Endothelial cell of umbilical vein (primary cell): ENCODE data around the gene PIM2. TPM values are rescaled to one million over a fixed set of nuclear protein-coding genes. Genes with fewer than 3 reads are reported as not detected.

Experiments used
- BruUV-seq: library from RNA; stranded (reverse); fragments of 400-500 nt; replicated peaks from 2 replicates; lab custom pipeline; 2021; lab: Mats Ljungman, UMichigan
- CTCF ChIA-PET: fragments of 300-600, 350-600 bp; sonication (Branson Sonifier 250); formaldehyde crosslinking; loops from one replicate; lab custom pipeline; 2021; ENCODE audit warnings: antibody characterized with exemption, inconsistent platforms; lab: Charles Lee
- POLR2A ChIA-PET: fragments of 300-600, 350-600 bp; sonication (Branson Sonifier 250); formaldehyde crosslinking; loops from one replicate; lab custom pipeline; 2021; ENCODE audit warnings: antibody characterized with exemption, inconsistent platforms; lab: Charles Lee
- DNase-seq: peaks from one replicate; pipeline ENCODE4 v3.0.0-alpha.2; 2011; ENCODE audit warnings: low read depth, low spot score
- FAIRE-seq: peaks from 2 replicates; lab custom pipeline; 2011; peaks lifted over from hg19 to GRCh38; lab: Jason Lieb, UNC
- H2AFZ ChIP-seq: 2 replicates; pipeline ENCODE4 v1.6.0; 2012; ENCODE audit warnings: low read depth, low read length, control low read depth, inconsistent platforms
- H3K27ac ChIP-seq: 2 replicates; pipeline ENCODE4 v1.5.1; 2011; ENCODE audit warnings: low read depth, mild to moderate bottlenecking, control low read depth, low read length, moderate library complexity; ENCODE audit not compliant: insufficient read depth
- H3K27me3 ChIP-seq, 2 experiments: 2 replicates each; pipeline versions ENCODE4 v1.6.0 to v1.6.1; 2011; ENCODE audit warnings: low read length in 2 of 2, mixed read lengths in 1 of 2; ENCODE audit not compliant: control insufficient read depth in 2 of 2, insufficient read depth in 2 of 2
- H3K36me3 ChIP-seq, 2 experiments: 2 replicates in 1 of 2; 3 replicates in 1 of 2; pipeline ENCODE4 v1.5.1; 2011; ENCODE audit warnings: low read length in 2 of 2, mild to moderate bottlenecking in 1 of 2, moderate library complexity in 1 of 2; ENCODE audit not compliant: control insufficient read depth in 2 of 2, insufficient read depth in 2 of 2; ENCODE audit errors: extremely low read depth in 1 of 2
- H3K4me1 ChIP-seq: 3 replicates; pipeline ENCODE4 v1.5.1; 2011; ENCODE audit warnings: mild to moderate bottlenecking, low read length; ENCODE audit not compliant: control insufficient read depth, insufficient read depth; ENCODE audit errors: extremely low read depth
- H3K4me2 ChIP-seq: 2 replicates; pipeline ENCODE4 v1.6.1; 2011; ENCODE audit warnings: low read length, control low read depth, mixed read lengths; ENCODE audit not compliant: insufficient read depth
- H3K4me3 ChIP-seq, 3 experiments: fragments of 200-600 bp in 1 of 3; sonication (generic), shearing (Covaris generic) in 1 of 3; replicated peaks in 1 of 3; 2 replicates each; pipeline ENCODE4 v1.5.1; 2011 to 2016; ENCODE audit warnings: control low read depth in 3 of 3, low read length in 3 of 3, mild to moderate bottlenecking in 2 of 3, inconsistent platforms in 1 of 3, low read depth in 1 of 3, moderate library complexity in 1 of 3; ENCODE audit not compliant: insufficient read depth in 1 of 3
- H3K79me2 ChIP-seq: 2 replicates; pipeline ENCODE4 v1.6.0; 2012; ENCODE audit warnings: low read length, inconsistent platforms; ENCODE audit not compliant: control insufficient read depth, insufficient read depth
- H3K9ac ChIP-seq: replicated peaks from 2 replicates; pipeline ENCODE3; 2011; ENCODE audit warnings: low read length, control low read depth; ENCODE audit not compliant: insufficient read depth; ENCODE audit errors: extremely low read depth
- H3K9me1 ChIP-seq: replicated peaks from 3 replicates; pipeline ENCODE4 v1.6.0; 2011; ENCODE audit warnings: mild to moderate bottlenecking, low read length; ENCODE audit not compliant: control insufficient read depth, insufficient read depth; ENCODE audit errors: extremely low read depth
- H3K9me3 ChIP-seq: replicated peaks from 2 replicates; pipeline ENCODE4 v1.5.1; 2012; ENCODE audit warnings: low read length, inconsistent platforms; ENCODE audit not compliant: control insufficient read depth, insufficient read depth
- H4K20me1 ChIP-seq: replicated peaks from 2 replicates; pipeline ENCODE3; 2011; ENCODE audit warnings: mild to moderate bottlenecking, low read length; ENCODE audit not compliant: control insufficient read depth, insufficient read depth; ENCODE audit errors: extremely low read depth
- CTCF ChIP-seq, 2 donors: IDR thresholded peaks; 1 replicate in 1 of 2; 2 replicates in 1 of 2; pipeline ENCODE4 v1.5.1; 2011; ENCODE audit warnings: low read length in 2 of 2, mild to moderate bottlenecking in 2 of 2, moderate library complexity in 2 of 2, control low read depth in 1 of 2, inconsistent platforms in 1 of 2, low read depth in 1 of 2; ENCODE audit not compliant: insufficient read depth in 1 of 2; ENCODE audit errors: extremely low read depth in 1 of 2
- FOS ChIP-seq: IDR thresholded peaks from 2 replicates; pipeline ENCODE4 v1.6.1; 2011; ENCODE audit warnings: mild to moderate bottlenecking, low read length, moderate library complexity, borderline replicate concordance; ENCODE audit not compliant: insufficient read depth
- JUN ChIP-seq: IDR thresholded peaks from 2 replicates; pipeline ENCODE4 v1.6.1; 2011; ENCODE audit warnings: borderline replicate concordance, low read depth; ENCODE audit not compliant: insufficient read length, insufficient read depth
- MAX ChIP-seq: IDR thresholded peaks from 2 replicates; pipeline ENCODE4 v1.6.1; 2011; ENCODE audit not compliant: insufficient read depth, insufficient read length
- dilution Hi-C: fragments of 300-500 bp; cut with MboI; formaldehyde crosslinking; loops from one replicate; pipeline ENCODE4 v1.15.0; 2019; ENCODE audit warnings: low sequenced_read_pairs; ENCODE audit not compliant: extremely low pct_ligation_motif_present
- intact Hi-C: fragments of 100-400 bp; cut with micrococcal nuclease; formaldehyde crosslinking; loops from one replicate; pipeline ENCODE4 v1.10.0; 2022
- polyA plus RNA-seq, 4 experiments: library from polyadenylated mRNA; depleted of rRNA in 3 of 4; stranded (reverse) in 3 of 4; unstranded in 1 of 4; fragments of >200 nt; gene quantifications; 2 replicates each; pipeline versions ENCODE4 v1.2.1 to v1.2.3, GENCODE V29; 2011 to 2012; ENCODE audit warnings: missing spikeins in 1 of 4
- total RNA-seq: library from RNA; stranded (reverse); gene quantifications from 2 replicates; pipeline ENCODE4 v1.2.3, GENCODE V29; 2021

PIM2 gene
- total and polyA plus RNA-seq, 2 donors (not counting 3 experiments of a cell fraction or from before 2014, with no cell fraction given): 7.4 to 7.5 TPM

- Histone ChIP-seq H3K9me1 (no peaks in the 10 kb centered on the region), H3K4me3 (no peak overlapping the region), H3K27me3 (no peaks in the 10 kb centered on the region), H3K9ac (no peak overlapping the region), H3K9me3 (no peaks in the 10 kb centered on the region), H3K79me2 (peaks cover 9% of the 10 kb centered on the region), H3K4me2 (no peak overlapping the region), H3K4me1 (peaks cover 10% of the 10 kb centered on the region), H2AFZ (no peak overlapping the region), H3K36me3 (no peaks in the 10 kb centered on the region), H4K20me1 (no peaks in the 10 kb centered on the region), H3K27ac (no peak overlapping the region)
- FAIRE-seq (no peak), DNase-seq (no peak)
- dilution Hi-C loops (no loop called here), intact Hi-C loops (loop anchor here (10.0 kb wide), 1 partner anchor 371 kb away; the partner anchor contains the start of genes FOXP3 and PPP1R3F)
- no TSS peak for BruUV-seq
- ChIA-PET POLR2A (no interaction called here), CTCF (no interaction called here)
- TF ChIP-seq JUN: no peak
- no peak for TF ChIP-seq MAX
- TF ChIP-seq FOS: no peak
- no peak for TF ChIP-seq CTCF (IDR thresholded peaks at IDR 0.05; ENCODE audit: extremely low read depth in 1 of 2, insufficient read depth in 1 of 2, low read depth in 1 of 2, low read length in 2 of 2)
Observed at GRCh38 chrX:48893556-48894348, 25.1 kb downstream of the PIM2 start.
